HepG2 (cell line): ENCODE measurements around the gene NTRK2. TPM values are rescaled to one million over a fixed set of nuclear protein-coding genes. Genes with fewer than 3 reads are reported as not detected.

Experiments
- ATAC-seq: fragments of 200-7000 bp; cut with Tn5 transposase; 3 replicates; pipeline ENCODE4 v1.9.1; 2020; ENCODE audit warnings: mild to moderate bottlenecking, moderate library complexity
- BruUV-seq: library from RNA; stranded (reverse); fragments of 400-500 nt; replicated peaks from 2 replicates; lab custom pipeline; 2021; lab: Mats Ljungman, UMichigan
- CTCF ChIA-PET: fragments of 300-600 bp; formaldehyde crosslinking; extraction: SDS; loops from one replicate; lab custom pipeline; 2021; ENCODE audit warnings: low total read pairs, inconsistent platforms, low intra/inter-chr PET ratio; lab: Yijun Ruan, JAX
- POLR2A ChIA-PET: fragments of 350-600 bp; sonication (Branson Sonifier 250); formaldehyde crosslinking; loops from one replicate; lab custom pipeline; 2020; ENCODE audit warnings: antibody characterized with exemption, inconsistent platforms; lab: Yijun Ruan, JAX
- DNase-seq: peaks from one replicate; pipeline ENCODE4 v3.0.0-alpha.2; 2015; ENCODE audit warnings: low spot score
- FAIRE-seq: peaks from 3 replicates; lab custom pipeline; 2011; peaks lifted over from hg19 to GRCh38; lab: Jason Lieb, UNC
- H2AFZ ChIP-seq: one replicate; pipeline ENCODE4 v1.6.1; 2011; ENCODE audit warnings: low read length, inconsistent platforms
- H3K27ac ChIP-seq: fragments of 300-600 bp; 3 replicates; pipeline ENCODE4 v1.8.0; 2011; ENCODE audit warnings: mixed run types, mild to moderate bottlenecking, mixed read lengths, low read length, inconsistent platforms; ENCODE audit not compliant: insufficient read depth; ENCODE audit errors: extremely low read length
- H3K27me3 ChIP-seq, 2 experiments: fragments of 200-600 bp in 1 of 2; 2 replicates in 1 of 2; 3 replicates in 1 of 2; pipeline versions ENCODE4 v1.6.0 to v1.8.0; 2011; ENCODE audit warnings: low read length in 2 of 2, mild to moderate bottlenecking in 2 of 2, moderate library complexity in 2 of 2, inconsistent platforms in 1 of 2; ENCODE audit not compliant: insufficient read depth in 2 of 2, control insufficient read depth in 1 of 2
- H3K36me3 ChIP-seq, 2 experiments: fragments of 200-600 bp in 1 of 2; replicated peaks in 1 of 2; 2 replicates in 1 of 2; 3 replicates in 1 of 2; pipeline versions ENCODE4 v1.5.1 to v1.8.0; 2011; ENCODE audit warnings: low read length in 2 of 2, inconsistent platforms in 1 of 2; ENCODE audit not compliant: insufficient read depth in 2 of 2, control insufficient read depth in 1 of 2
- H3K4me1 ChIP-seq: 2 replicates; pipeline ENCODE4 v1.5.1; 2012; ENCODE audit warnings: low read length, inconsistent platforms; ENCODE audit not compliant: insufficient read depth
- H3K4me2 ChIP-seq: 2 replicates; pipeline ENCODE4 v1.6.0; 2011; ENCODE audit warnings: low read depth, low read length, inconsistent platforms
- H3K4me3 ChIP-seq, 3 experiments: fragments of 200-600 bp in 1 of 3; sonication (generic), shearing (Covaris generic) in 1 of 3; replicated peaks in 1 of 3; 2 replicates each; pipeline ENCODE4 v1.5.1; 2011 to 2016; ENCODE audit warnings: low read length in 3 of 3, inconsistent platforms in 2 of 3, low read depth in 2 of 3, mild to moderate bottlenecking in 2 of 3, control low read depth in 1 of 3, mixed read lengths in 1 of 3; ENCODE audit not compliant: insufficient read depth in 1 of 3
- H3K79me2 ChIP-seq: one replicate; pipeline ENCODE4 v1.6.1; 2011; ENCODE audit warnings: low read length, inconsistent platforms; ENCODE audit not compliant: insufficient read depth
- H3K9ac ChIP-seq: 2 replicates; pipeline ENCODE4 v1.6.0; 2011; ENCODE audit warnings: mild to moderate bottlenecking, low read depth, low read length, inconsistent platforms; ENCODE audit not compliant: insufficient read depth
- H3K9me3 ChIP-seq: 2 replicates; pipeline ENCODE4 v1.5.1; 2012; ENCODE audit warnings: mild to moderate bottlenecking, low read length
- H4K20me1 ChIP-seq: 2 replicates; pipeline ENCODE4 v1.6.0; 2011; ENCODE audit warnings: inconsistent platforms, mild to moderate bottlenecking, low read length, moderate library complexity; ENCODE audit not compliant: insufficient read depth
- ARID4A ChIP-seq: sonication (generic); formaldehyde crosslinking; IDR thresholded peaks from 2 replicates; pipeline ENCODE4 v1.5.0; 2020; ENCODE audit warnings: mild to moderate bottlenecking, missing genetic modification reagents, borderline replicate concordance
- CHD4 ChIP-seq: fragments of 200-600 bp; sonication (generic); IDR thresholded peaks from 2 replicates; pipeline ENCODE4 v1.7.0; 2017; ENCODE audit warnings: mild to moderate bottlenecking, low read length, borderline replicate concordance
- JUND ChIP-seq: sonication (generic); formaldehyde crosslinking; IDR thresholded peaks from 2 replicates; pipeline ENCODE4 v1.8.0; 2022; ENCODE audit warnings: mild to moderate bottlenecking, missing genetic modification reagents
- KLF15 ChIP-seq: sonication (generic); formaldehyde crosslinking; IDR thresholded peaks from 2 replicates; pipeline ENCODE4 v1.8.1; 2023; ENCODE audit warnings: borderline replicate concordance, mild to moderate bottlenecking, inconsistent platforms, missing genetic modification reagents, mixed read lengths
- NCOA2 ChIP-seq: sonication (generic); formaldehyde crosslinking; IDR thresholded peaks from 2 replicates; pipeline ENCODE4 v1.8.0; 2022; ENCODE audit warnings: inconsistent platforms
- NFE2L2 ChIP-seq: fragments of 150-350 bp; IDR thresholded peaks from 2 replicates; pipeline ENCODE4 v1.6.1; 2014; ENCODE audit warnings: low read length
- POLR2A ChIP-seq, 2 experiments: IDR thresholded peaks; 2 replicates each; pipeline ENCODE4 v1.6.1; 2011; ENCODE audit warnings: low read depth in 2 of 2, low read length in 2 of 2, mild to moderate bottlenecking in 1 of 2, moderate library complexity in 1 of 2; ENCODE audit not compliant: insufficient read depth in 1 of 2
- TEAD3 ChIP-seq: optimal IDR thresholded peaks from 2 replicates; pipeline ENCODE3; 2016; ENCODE audit warnings: borderline replicate concordance
- ZBTB49 ChIP-seq: sonication (generic); formaldehyde crosslinking; IDR thresholded peaks from 2 replicates; pipeline ENCODE4 v1.4.0; 2020; ENCODE audit warnings: missing genetic modification reagents, borderline replicate concordance
- ZNF20 ChIP-seq: sonication (generic); formaldehyde crosslinking; IDR thresholded peaks from 2 replicates; pipeline ENCODE4 v1.4.0; 2020; ENCODE audit warnings: mild to moderate bottlenecking, moderate library complexity, missing genetic modification reagents
- ZNF615 ChIP-seq: sonication (generic); formaldehyde crosslinking; IDR thresholded peaks from 2 replicates; pipeline ENCODE4 v1.5.0; 2020; ENCODE audit warnings: mild to moderate bottlenecking, missing genetic modification reagents, borderline replicate concordance
- ZNF850 ChIP-seq: sonication (generic); formaldehyde crosslinking; conservative IDR thresholded peaks from 2 replicates; pipeline ENCODE4 v1.9.0; 2021; ENCODE audit warnings: mild to moderate bottlenecking, missing genetic modification reagents
- WGBS: methylation state at CpG from one replicate; pipeline ENCODE4 v1.1.6; 2017; ENCODE audit warnings: low lambda C conversion rate; 5-methylcytosine and 5-hydroxymethylcytosine counted together
- in situ Hi-C: cut with HindIII; loops from 2 replicates; pipeline ENCODE4 v1.10.0; 2017; ENCODE audit warnings: low pct_unique_long_range_greater_than_20kb; ENCODE audit not compliant: extremely low pct_ligation_motif_present
- intact Hi-C: fragments of 100-400 bp; cut with micrococcal nuclease; formaldehyde crosslinking; loops from one replicate; pipeline ENCODE4 v1.10.0; 2022; ENCODE audit not compliant: unreplicated experiment
- polyA plus RNA-seq, 8 experiments: library from polyadenylated mRNA; depleted of rRNA in 3 of 8; stranded (reverse) in 7 of 8; unstranded in 1 of 8; fragments of >200 nt; fragmentation: Illumina TruSeq in 4 of 8; extraction: Trizol in 4 of 8; gene quantifications; 2 replicates each; pipeline versions ENCODE4 v1.2.1 to v1.2.3, GENCODE V29; 2011 to 2016; ENCODE audit warnings: low read depth in 4 of 8, missing spikeins in 1 of 8, mixed read lengths in 1 of 8; ENCODE audit not compliant: insufficient read depth in 1 of 8
- total RNA-seq, 5 experiments: library from RNA; depleted of rRNA; stranded (reverse); fragments of >200 nt; fragmentation: Illumina TruSeq; extraction: Trizol; gene quantifications; 2 replicates each; pipeline ENCODE4 v1.2.3, GENCODE V29; 2016; ENCODE audit warnings: low read depth in 1 of 5
- TF ChIP-seq, protein P1 (sequence below): conservative IDR thresholded peaks from 2 replicates; pipeline ENCODE4 v1.6.1; 2018; ENCODE audit warnings: missing genetic modification reagents
- TF ChIP-seq, protein P2 (sequence below): sonication (generic); formaldehyde crosslinking; conservative IDR thresholded peaks from 2 replicates; pipeline ENCODE4 v1.8.0; 2022; ENCODE audit warnings: missing genetic modification reagents
- TF ChIP-seq, protein P3 (sequence below): sonication (generic); formaldehyde crosslinking; IDR thresholded peaks from 2 replicates; pipeline ENCODE4 v1.4.0; 2020; ENCODE audit warnings: missing genetic modification reagents

The NTRK2 gene
- total and polyA plus RNA-seq, 2 of the 13 experiments (the other 11 are each of a cell fraction or from before 2014, with no cell fraction given), result not detected

GRCh38 chr9:84723426-84723825 is 53.9 kb downstream of the NTRK2 start:
- intact Hi-C loops (no loop called here), in situ Hi-C loops (no loop called here)
- Histone ChIP-seq H3K79me2 (no peaks in the 10 kb centered on the region), H3K4me1 (no peaks in the 10 kb centered on the region), H3K9ac (no peak overlapping the region), H3K4me3 (no peak overlapping the region), H4K20me1 (no peaks in the 10 kb centered on the region), H3K27ac (no peak overlapping the region), H2AFZ (no peak overlapping the region), H3K9me3 (no peaks in the 10 kb centered on the region), H3K4me2 (no peak overlapping the region), H3K27me3 (no peaks in the 10 kb centered on the region), H3K36me3 (no peaks in the 10 kb centered on the region)
- ATAC-seq (no peak), FAIRE-seq (no peak), DNase-seq (no peak)
- ChIA-PET CTCF (no interaction called here), POLR2A (no interaction called here)
- BruUV-seq, result no TSS peak
- WGBS, result 2% methylated on average over 3 of the region's 3 CpGs
- TF ChIP-seq ZNF850 (CRISPR knock-in tag), result no peak
- TF ChIP-seq ZNF20, result no peak
- TF ChIP-seq CHD4, result no peak
- TF ChIP-seq, protein P1, sequence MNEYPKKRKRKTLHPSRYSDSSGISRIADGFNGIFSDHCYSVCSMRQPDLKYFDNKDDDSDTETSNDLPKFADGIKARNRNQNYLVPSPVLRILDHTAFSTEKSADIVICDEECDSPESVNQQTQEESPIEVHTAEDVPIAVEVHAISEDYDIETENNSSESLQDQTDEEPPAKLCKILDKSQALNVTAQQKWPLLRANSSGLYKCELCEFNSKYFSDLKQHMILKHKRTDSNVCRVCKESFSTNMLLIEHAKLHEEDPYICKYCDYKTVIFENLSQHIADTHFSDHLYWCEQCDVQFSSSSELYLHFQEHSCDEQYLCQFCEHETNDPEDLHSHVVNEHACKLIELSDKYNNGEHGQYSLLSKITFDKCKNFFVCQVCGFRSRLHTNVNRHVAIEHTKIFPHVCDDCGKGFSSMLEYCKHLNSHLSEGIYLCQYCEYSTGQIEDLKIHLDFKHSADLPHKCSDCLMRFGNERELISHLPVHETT (CRISPR knock-in tag), result no peak
- no peak for TF ChIP-seq POLR2A (IDR thresholded peaks at IDR 0.05; ENCODE audit: insufficient read depth in 1 of 2, low read depth in 2 of 2, low read length in 2 of 2)
- TF ChIP-seq, protein P2, sequence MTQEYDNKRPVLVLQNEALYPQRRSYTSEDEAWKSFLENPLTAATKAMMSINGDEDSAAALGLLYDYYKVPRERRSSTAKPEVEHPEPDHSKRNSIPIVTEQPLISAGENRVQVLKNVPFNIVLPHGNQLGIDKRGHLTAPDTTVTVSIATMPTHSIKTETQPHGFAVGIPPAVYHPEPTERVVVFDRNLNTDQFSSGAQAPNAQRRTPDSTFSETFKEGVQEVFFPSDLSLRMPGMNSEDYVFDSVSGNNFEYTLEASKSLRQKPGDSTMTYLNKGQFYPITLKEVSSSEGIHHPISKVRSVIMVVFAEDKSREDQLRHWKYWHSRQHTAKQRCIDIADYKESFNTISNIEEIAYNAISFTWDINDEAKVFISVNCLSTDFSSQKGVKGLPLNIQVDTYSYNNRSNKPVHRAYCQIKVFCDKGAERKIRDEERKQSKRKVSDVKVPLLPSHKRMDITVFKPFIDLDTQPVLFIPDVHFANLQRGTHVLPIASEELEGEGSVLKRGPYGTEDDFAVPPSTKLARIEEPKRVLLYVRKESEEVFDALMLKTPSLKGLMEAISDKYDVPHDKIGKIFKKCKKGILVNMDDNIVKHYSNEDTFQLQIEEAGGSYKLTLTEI (CRISPR knock-in tag), result no peak
- TF ChIP-seq JUND, result no peak
- TF ChIP-seq NFE2L2, result no peak
- TF ChIP-seq KLF15, result no peak
- TF ChIP-seq, protein P3, sequence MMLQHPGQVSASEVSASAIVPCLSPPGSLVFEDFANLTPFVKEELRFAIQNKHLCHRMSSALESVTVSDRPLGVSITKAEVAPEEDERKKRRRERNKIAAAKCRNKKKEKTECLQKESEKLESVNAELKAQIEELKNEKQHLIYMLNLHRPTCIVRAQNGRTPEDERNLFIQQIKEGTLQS, result no peak
- TF ChIP-seq NCOA2, result no peak
- TF ChIP-seq ZNF615 (CRISPR knock-in tag), result no peak
- TF ChIP-seq ZBTB49 (CRISPR knock-in tag), result no peak
- TF ChIP-seq ARID4A (CRISPR knock-in tag), result no peak
- no peak for TF ChIP-seq TEAD3 (CRISPR knock-in tag)
